Adrenal gland (tissue), 5 donors: ENCODE measurements around the gene ERH.

Source experiments
- POLR2A ChIP-seq, 2 donors: fragments of 450-650 bp; IDR thresholded peaks; one replicate each; pipeline ENCODE4 v1.6.1; 2017; ENCODE audit warnings: antibody characterized with exemption in 2 of 2, mild to moderate bottlenecking in 2 of 2, moderate library complexity in 1 of 2
- TF ChIP-seq, protein P1 (sequence below), 6 experiments: fragments of 450-650 bp in 4 of 6; fragments of 200-600 bp in 2 of 6; sonication (generic) in 1 of 6; IDR thresholded peaks; 1 replicate in 5 of 6; 2 replicates in 1 of 6; pipeline versions ENCODE4 v1.5.1 to v1.8.0; 2016 to 2021; ENCODE audit warnings: antibody characterized with exemption in 6 of 6, mild to moderate bottlenecking in 2 of 6, moderate library complexity in 1 of 6
- donor health status: DM: no; HTN: no; CAD: no.

DNA sequence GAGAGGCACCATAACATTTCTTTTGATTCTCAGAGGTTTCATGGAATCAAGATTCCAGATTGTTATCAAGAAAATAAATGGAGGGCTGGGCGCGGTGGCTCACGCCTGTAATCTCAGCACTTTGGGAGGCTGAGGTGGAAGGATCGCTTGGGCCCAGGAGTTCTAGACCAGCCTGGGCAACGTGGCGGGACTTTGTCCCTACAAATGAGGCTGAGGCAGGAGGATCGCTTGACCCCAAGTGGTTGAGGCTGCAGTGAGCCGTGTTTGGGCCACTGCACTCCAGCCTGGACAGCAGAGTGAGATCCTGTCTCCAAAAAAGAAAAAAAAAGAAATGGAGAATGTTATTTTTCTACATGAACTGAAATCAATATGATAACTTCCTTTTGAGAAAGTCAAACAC lies 1.7 kb upstream of the ERH start:
- TF ChIP-seq, protein P1, sequence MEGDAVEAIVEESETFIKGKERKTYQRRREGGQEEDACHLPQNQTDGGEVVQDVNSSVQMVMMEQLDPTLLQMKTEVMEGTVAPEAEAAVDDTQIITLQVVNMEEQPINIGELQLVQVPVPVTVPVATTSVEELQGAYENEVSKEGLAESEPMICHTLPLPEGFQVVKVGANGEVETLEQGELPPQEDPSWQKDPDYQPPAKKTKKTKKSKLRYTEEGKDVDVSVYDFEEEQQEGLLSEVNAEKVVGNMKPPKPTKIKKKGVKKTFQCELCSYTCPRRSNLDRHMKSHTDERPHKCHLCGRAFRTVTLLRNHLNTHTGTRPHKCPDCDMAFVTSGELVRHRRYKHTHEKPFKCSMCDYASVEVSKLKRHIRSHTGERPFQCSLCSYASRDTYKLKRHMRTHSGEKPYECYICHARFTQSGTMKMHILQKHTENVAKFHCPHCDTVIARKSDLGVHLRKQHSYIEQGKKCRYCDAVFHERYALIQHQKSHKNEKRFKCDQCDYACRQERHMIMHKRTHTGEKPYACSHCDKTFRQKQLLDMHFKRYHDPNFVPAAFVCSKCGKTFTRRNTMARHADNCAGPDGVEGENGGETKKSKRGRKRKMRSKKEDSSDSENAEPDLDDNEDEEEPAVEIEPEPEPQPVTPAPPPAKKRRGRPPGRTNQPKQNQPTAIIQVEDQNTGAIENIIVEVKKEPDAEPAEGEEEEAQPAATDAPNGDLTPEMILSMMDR (IDR thresholded peaks at IDR 0.05): no peak
- no peak for TF ChIP-seq POLR2A (IDR thresholded peaks at IDR 0.05)
